Fibroblast of lung (primary cell): ENCODE data around the gene GALNT2. TPM values are rescaled to one million over a fixed set of nuclear protein-coding genes. Genes with fewer than 3 reads are reported as not detected.

ENCODE experiments used
- DNase-seq, 2 donors: peaks; one replicate each; pipeline versions ENCODE4 v3.0.0 to v3.0.0-alpha.2; 2010; ENCODE audit warnings: low read depth in 2 of 2
- H2AFZ ChIP-seq: 2 replicates; pipeline ENCODE4 v1.5.1; 2012; ENCODE audit warnings: low read length, control low read depth, inconsistent platforms
- H3K27ac ChIP-seq: 2 replicates; pipeline ENCODE4 v1.5.1; 2011; ENCODE audit warnings: low read length, control low read depth; ENCODE audit not compliant: insufficient read depth
- H3K27me3 ChIP-seq: 2 replicates; pipeline ENCODE4 v1.5.1; 2011; ENCODE audit warnings: mild to moderate bottlenecking, low read length; ENCODE audit not compliant: control insufficient read depth, insufficient read depth
- H3K36me3 ChIP-seq: 2 replicates; pipeline ENCODE4 v1.5.1; 2011; ENCODE audit warnings: low read length; ENCODE audit not compliant: control insufficient read depth, insufficient read depth
- H3K4me1 ChIP-seq: 2 replicates; pipeline ENCODE4 v1.5.1; 2011; ENCODE audit warnings: low read length; ENCODE audit not compliant: control insufficient read depth, insufficient read depth; ENCODE audit errors: extremely low read depth
- H3K4me2 ChIP-seq: 2 replicates; pipeline ENCODE4 v1.5.1; 2011; ENCODE audit warnings: low read length, control low read depth; ENCODE audit not compliant: insufficient read depth; ENCODE audit errors: extremely low read depth
- H3K4me3 ChIP-seq, 4 experiments: fragments of 200-600 bp in 1 of 4; sonication (generic) in 1 of 4; replicated peaks in 1 of 4; 2 replicates each; pipeline ENCODE4 v1.5.1; 2011 to 2016; ENCODE audit warnings: low read length in 4 of 4, low read depth in 3 of 4, mild to moderate bottlenecking in 3 of 4, control low read depth in 2 of 4, inconsistent platforms in 1 of 4, mixed read lengths in 1 of 4; ENCODE audit not compliant: insufficient read depth in 1 of 4; ENCODE audit errors: control extremely low read depth in 1 of 4
- H3K79me2 ChIP-seq: 2 replicates; pipeline ENCODE4 v1.5.1; 2012; ENCODE audit warnings: mild to moderate bottlenecking, low read length, inconsistent platforms; ENCODE audit not compliant: control insufficient read depth, insufficient read depth
- H3K9ac ChIP-seq: 2 replicates; pipeline ENCODE4 v1.5.1; 2011; ENCODE audit warnings: mild to moderate bottlenecking, low read length, control low read depth; ENCODE audit not compliant: insufficient read depth
- H3K9me3 ChIP-seq: 2 replicates; pipeline ENCODE4 v1.5.1; 2012; ENCODE audit warnings: low read depth, low read length; ENCODE audit not compliant: control insufficient read depth, insufficient read depth
- H4K20me1 ChIP-seq: 2 replicates; pipeline ENCODE4 v1.5.1; 2011; ENCODE audit warnings: low read length; ENCODE audit not compliant: control insufficient read depth, insufficient read depth; ENCODE audit errors: extremely low read depth
- EZH2 ChIP-seq: IDR thresholded peaks from 2 replicates; pipeline ENCODE4 v1.5.1; 2012; ENCODE audit warnings: low read length, control low read depth, mild to moderate bottlenecking; ENCODE audit errors: missing control alignments
- polyA plus RNA-seq, 2 donors: library from polyadenylated mRNA; depleted of rRNA in 1 of 2; stranded (reverse) in 1 of 2; unstranded in 1 of 2; fragments of >200 nt; gene quantifications; 2 replicates each; pipeline ENCODE4 v1.2.1, GENCODE V29; 2011 to 2012; ENCODE audit warnings: missing spikeins in 1 of 2
- total RNA-seq: library from RNA; depleted of rRNA; stranded (reverse); fragments of >200 nt; gene quantifications from 2 replicates; pipeline ENCODE4 v1.2.1, GENCODE V29; 2014
- TF ChIP-seq, protein P1 (sequence below), 2 donors: IDR thresholded peaks in 1 of 2; conservative IDR thresholded peaks in 1 of 2; 1 replicate in 1 of 2; 2 replicates in 1 of 2; pipeline ENCODE4 v1.5.1; 2011 to 2012; ENCODE audit warnings: low read length in 2 of 2, control low read depth in 1 of 2, inconsistent platforms in 1 of 2, low read depth in 1 of 2, mild to moderate bottlenecking in 1 of 2

GALNT2 gene
- total and polyA plus RNA-seq, 2 donors (not counting 1 experiment from before 2014, with no cell fraction given) = 106 to 115 TPM

DNA sequence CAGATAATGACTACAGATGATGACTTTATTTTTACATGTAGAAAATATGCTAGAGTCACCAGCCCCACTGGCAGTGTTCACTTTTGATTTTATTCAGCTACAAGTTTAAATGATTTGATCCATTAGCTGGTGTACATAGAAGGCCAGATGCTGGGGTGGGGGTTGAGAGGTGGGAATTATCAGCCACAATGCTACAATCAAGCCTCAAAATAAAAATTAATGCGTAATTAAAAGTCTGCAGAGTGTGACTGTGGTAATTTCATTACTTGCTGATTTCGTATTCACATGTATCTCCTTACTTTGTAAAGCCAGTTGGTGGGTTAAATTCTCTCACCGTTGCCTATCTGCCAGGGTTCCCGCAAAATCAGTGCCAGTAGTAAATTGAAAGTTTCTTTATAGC is 109.3 kb downstream of the GALNT2 start:
- Histone ChIP-seq H3K27ac (no peak overlapping the region), H3K27me3 (no peaks in the 10 kb centered on the region), H3K4me1 (no peaks in the 10 kb centered on the region), H2AFZ (no peak overlapping the region), H3K9me3 (no peaks in the 10 kb centered on the region), H3K79me2 (peaks cover 13% of the 10 kb centered on the region), H4K20me1 (no peaks in the 10 kb centered on the region), H3K4me2 (peak overlapping the region; percentile 86), H3K9ac (no peak overlapping the region), H3K36me3 (peaks cover 4% of the 10 kb centered on the region), H3K4me3 (no peak overlapping the region)
- no peak for TF ChIP-seq EZH2
- TF ChIP-seq, protein P1, sequence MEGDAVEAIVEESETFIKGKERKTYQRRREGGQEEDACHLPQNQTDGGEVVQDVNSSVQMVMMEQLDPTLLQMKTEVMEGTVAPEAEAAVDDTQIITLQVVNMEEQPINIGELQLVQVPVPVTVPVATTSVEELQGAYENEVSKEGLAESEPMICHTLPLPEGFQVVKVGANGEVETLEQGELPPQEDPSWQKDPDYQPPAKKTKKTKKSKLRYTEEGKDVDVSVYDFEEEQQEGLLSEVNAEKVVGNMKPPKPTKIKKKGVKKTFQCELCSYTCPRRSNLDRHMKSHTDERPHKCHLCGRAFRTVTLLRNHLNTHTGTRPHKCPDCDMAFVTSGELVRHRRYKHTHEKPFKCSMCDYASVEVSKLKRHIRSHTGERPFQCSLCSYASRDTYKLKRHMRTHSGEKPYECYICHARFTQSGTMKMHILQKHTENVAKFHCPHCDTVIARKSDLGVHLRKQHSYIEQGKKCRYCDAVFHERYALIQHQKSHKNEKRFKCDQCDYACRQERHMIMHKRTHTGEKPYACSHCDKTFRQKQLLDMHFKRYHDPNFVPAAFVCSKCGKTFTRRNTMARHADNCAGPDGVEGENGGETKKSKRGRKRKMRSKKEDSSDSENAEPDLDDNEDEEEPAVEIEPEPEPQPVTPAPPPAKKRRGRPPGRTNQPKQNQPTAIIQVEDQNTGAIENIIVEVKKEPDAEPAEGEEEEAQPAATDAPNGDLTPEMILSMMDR (conservative IDR thresholded peaks at IDR 0.05 in 1 of 2, IDR thresholded peaks at IDR 0.05 in 1 of 2; ENCODE audit: low read depth in 1 of 2, low read length in 2 of 2) = no peak
- no peak for DNase-seq

DNA sequence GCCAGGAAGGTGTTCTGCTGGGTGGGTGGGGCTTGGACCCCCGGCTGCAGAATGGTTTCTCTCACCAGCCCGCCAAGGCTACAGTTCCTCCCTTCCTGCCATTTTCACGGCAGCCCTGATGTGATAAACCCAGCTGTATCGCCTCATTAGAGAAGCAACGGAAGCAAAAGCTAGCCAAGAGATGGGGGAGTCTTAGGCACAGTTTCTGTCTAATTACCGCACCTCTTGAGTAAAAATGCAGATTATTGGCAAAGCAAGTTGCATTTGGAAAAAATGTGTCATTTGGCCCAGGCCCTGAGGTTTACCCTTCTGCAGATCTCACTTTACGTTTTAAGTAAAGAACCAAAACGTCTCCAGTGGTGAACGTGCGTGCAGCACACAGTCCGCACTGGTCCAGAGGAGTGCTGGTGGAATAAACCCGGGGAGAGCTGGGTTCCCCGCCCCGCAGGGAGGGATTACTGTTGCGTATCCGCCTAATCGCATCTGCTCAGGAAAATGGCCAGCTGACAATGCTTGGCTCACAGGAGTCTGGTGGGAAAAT is 109.9 kb downstream of the GALNT2 start:
- Histone ChIP-seq H3K9ac (no peak overlapping the region), H3K27ac (no peak overlapping the region)

DNA sequence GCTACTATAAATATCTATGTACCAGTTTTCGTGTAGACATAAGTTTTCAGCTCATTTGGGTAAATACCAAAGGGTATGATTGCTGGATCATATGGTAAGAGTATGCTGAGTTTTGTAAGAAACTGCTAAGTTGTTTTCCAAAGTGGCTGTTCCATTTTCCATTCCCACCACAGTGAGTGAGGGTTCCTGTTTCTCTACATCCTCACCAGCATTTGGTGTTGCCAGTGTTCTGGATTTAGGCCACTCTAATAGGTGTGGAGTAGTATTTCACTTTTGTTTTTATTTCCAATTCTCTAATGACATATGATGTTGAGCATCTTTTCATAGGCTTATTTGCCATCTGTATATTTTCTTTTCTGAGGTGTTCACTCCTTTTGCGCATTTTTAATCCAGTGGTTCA is 112.2 kb downstream of the GALNT2 start:
- Histone ChIP-seq H3K4me1 (no peaks in the 10 kb centered on the region), H3K36me3 (peaks cover 4% of the 10 kb centered on the region), H2AFZ (no peak overlapping the region), H4K20me1 (no peaks in the 10 kb centered on the region), H3K9ac (no peak overlapping the region), H3K4me3 (no peak overlapping the region), H3K27me3 (no peaks in the 10 kb centered on the region), H3K4me2 (no peak overlapping the region), H3K79me2 (peaks cover 4% of the 10 kb centered on the region), H3K27ac (no peak overlapping the region), H3K9me3 (no peaks in the 10 kb centered on the region)
- TF ChIP-seq EZH2 = no peak
- TF ChIP-seq, protein P1 (conservative IDR thresholded peaks at IDR 0.05 in 1 of 2, IDR thresholded peaks at IDR 0.05 in 1 of 2; ENCODE audit: low read depth in 1 of 2, low read length in 2 of 2) = no peak
- DNase-seq = no peak

More for the DNA sequence above, 109.9 kb downstream of the GALNT2 start:
- Histone ChIP-seq H3K4me2 (peak overlapping the region; percentile 86), H3K27me3 (no peaks in the 10 kb centered on the region), H4K20me1 (no peaks in the 10 kb centered on the region), H2AFZ (no peak overlapping the region), H3K79me2 (peaks cover 12% of the 10 kb centered on the region), H3K4me3 (peak overlapping the region; percentile 27 to 46 (median 36)), H3K9me3 (no peaks in the 10 kb centered on the region), H3K4me1 (no peaks in the 10 kb centered on the region), H3K36me3 (peaks cover 4% of the 10 kb centered on the region)
- no peak for TF ChIP-seq EZH2
- TF ChIP-seq, protein P1 (conservative IDR thresholded peaks at IDR 0.05 in 1 of 2, IDR thresholded peaks at IDR 0.05 in 1 of 2; ENCODE audit: low read depth in 1 of 2, low read length in 2 of 2) = no peak
- peak; percentile 28 to 59 for DNase-seq
